ENCODE results near the gene OR4D10. TPM values are rescaled to one million over a fixed set of nuclear protein-coding genes. Genes with fewer than 3 reads are reported as not detected.

The OR4D10 gene
- total RNA-seq, 1 experiment from 2014 or later = not detected

DNA sequence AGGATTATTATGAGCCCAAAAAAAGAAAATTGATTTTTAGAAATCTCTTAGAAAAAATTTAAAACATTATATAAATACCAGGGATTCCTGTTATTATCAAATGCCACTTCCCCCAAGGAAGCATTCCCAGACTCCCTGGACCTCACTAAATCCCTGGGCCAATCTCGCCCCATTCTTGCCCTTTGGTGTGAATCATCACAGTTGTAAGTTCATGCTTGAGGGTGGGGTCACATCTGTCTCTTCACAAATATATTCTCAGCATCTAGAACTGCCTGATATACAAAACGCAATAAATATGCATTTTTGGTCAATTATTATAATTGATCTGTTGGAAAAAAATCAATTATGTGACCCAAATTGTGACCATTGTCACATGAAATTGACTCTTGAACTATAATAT, 24.6 kb upstream of the OR4D10 start:
- CTCF ChIA-PET = no interaction called here
- Mint-ChIP-seq H3K4me3 (ENCODE audit: unreplicated experiment) (no peak overlapping the region), H3K9me3 (ENCODE audit: unreplicated experiment) (peaks cover 8% of the 10 kb centered on the region), H3K4me1 (ENCODE audit: insufficient read depth, unreplicated experiment) (no peaks in the 10 kb centered on the region), H3K27me3 (ENCODE audit: insufficient read depth, unreplicated experiment) (peaks cover 22% of the 10 kb centered on the region), H3K27ac (ENCODE audit: low read depth, unreplicated experiment) (no peak overlapping the region), H3K36me3 (ENCODE audit: insufficient read depth, unreplicated experiment) (no peaks in the 10 kb centered on the region)
- TF ChIP-seq, protein P1, sequence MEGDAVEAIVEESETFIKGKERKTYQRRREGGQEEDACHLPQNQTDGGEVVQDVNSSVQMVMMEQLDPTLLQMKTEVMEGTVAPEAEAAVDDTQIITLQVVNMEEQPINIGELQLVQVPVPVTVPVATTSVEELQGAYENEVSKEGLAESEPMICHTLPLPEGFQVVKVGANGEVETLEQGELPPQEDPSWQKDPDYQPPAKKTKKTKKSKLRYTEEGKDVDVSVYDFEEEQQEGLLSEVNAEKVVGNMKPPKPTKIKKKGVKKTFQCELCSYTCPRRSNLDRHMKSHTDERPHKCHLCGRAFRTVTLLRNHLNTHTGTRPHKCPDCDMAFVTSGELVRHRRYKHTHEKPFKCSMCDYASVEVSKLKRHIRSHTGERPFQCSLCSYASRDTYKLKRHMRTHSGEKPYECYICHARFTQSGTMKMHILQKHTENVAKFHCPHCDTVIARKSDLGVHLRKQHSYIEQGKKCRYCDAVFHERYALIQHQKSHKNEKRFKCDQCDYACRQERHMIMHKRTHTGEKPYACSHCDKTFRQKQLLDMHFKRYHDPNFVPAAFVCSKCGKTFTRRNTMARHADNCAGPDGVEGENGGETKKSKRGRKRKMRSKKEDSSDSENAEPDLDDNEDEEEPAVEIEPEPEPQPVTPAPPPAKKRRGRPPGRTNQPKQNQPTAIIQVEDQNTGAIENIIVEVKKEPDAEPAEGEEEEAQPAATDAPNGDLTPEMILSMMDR (IDR thresholded peaks at IDR 0.05; ENCODE audit: unreplicated experiment) = no peak
- intact Hi-C loops (cut with micrococcal nuclease) = no loop called here
- DNase-seq (ENCODE audit: unreplicated experiment) = no peak
- POLR2A ChIA-PET = no interaction called here
- BruUV-seq (replicated peaks) = no TSS peak

DNA sequence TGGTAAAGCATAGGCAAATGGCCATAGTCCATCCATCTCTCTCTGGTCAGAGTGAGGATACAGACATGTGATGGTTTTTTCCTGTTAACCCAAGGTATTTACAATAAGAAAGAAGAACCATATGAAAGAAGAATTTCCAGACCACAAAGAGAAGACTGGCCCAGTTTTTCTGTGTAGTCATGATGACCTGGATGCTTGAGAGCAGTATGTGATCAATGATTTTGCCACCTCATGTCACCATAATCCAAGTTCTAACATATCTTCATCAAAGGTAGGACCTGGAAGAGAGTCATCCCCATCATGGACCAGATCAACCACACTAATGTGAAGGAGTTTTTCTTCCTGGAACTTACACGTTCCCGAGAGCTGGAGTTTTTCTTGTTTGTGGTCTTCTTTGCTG, 16.5 kb upstream of the OR4D10 start, which contains the start of gene OR4D6:
TSS of gene OR4D6 (plus strand) at position 301 of the 400 bp plus-strand sequence. CDS start at position 301, 0 bp downstream.
- DNase-seq (ENCODE audit: unreplicated experiment) = no peak
- H3K27me3 Mint-ChIP-seq (ENCODE audit: insufficient read depth, unreplicated experiment) = no peaks in the 10 kb centered on the region
- BruUV-seq (replicated peaks) = no TSS peak
- intact Hi-C loops (cut with micrococcal nuclease) = no loop called here
- ChIA-PET CTCF (interaction anchor here (0.5 kb wide), 1 partner anchor 14 kb away, joined by 4 read pairs; no protein-coding TSS in a partner anchor), POLR2A (no interaction called here)
- H3K27ac Mint-ChIP-seq (ENCODE audit: low read depth, unreplicated experiment) = no peak within 1 kb of the TSS
- TF ChIP-seq, protein P1 (IDR thresholded peaks at IDR 0.05; ENCODE audit: unreplicated experiment) = no peak
- H3K9me3 Mint-ChIP-seq (ENCODE audit: unreplicated experiment) = no peaks in the 10 kb centered on the region
- H3K4me1 Mint-ChIP-seq (ENCODE audit: insufficient read depth, unreplicated experiment) = no peaks in the 10 kb centered on the region
- H3K36me3 Mint-ChIP-seq (ENCODE audit: insufficient read depth, unreplicated experiment) = no peaks in the 10 kb centered on the region
- no peak within 1 kb of the TSS for H3K4me3 Mint-ChIP-seq (ENCODE audit: unreplicated experiment)

DNA sequence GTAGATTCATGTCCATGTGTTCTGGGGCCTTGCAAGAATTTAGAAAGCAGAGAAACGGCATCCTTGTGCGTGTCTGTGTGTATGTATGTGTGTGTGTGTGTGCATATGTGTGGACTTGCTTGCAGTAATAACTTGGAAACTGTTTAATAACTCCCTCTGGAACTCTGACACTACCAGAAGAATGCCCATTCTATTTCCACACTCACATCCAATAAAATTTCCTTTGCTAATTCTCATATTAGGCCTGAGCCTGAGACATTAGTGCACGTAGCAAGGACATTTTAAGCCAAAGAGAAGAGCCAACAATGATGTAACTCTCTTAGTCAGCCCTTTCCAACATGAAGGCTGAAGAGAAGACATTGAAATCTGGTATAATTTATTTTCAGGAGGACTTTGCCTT, 13.2 kb upstream of the OR4D10 start:
- Mint-ChIP-seq H3K27ac (ENCODE audit: low read depth, unreplicated experiment) (no peak overlapping the region), H3K36me3 (ENCODE audit: insufficient read depth, unreplicated experiment) (no peaks in the 10 kb centered on the region), H3K9me3 (ENCODE audit: unreplicated experiment) (no peaks in the 10 kb centered on the region), H3K4me3 (ENCODE audit: unreplicated experiment) (no peak overlapping the region), H3K27me3 (ENCODE audit: insufficient read depth, unreplicated experiment) (no peaks in the 10 kb centered on the region), H3K4me1 (ENCODE audit: insufficient read depth, unreplicated experiment) (no peaks in the 10 kb centered on the region)
- POLR2A ChIA-PET = no interaction called here
- no peak for DNase-seq (ENCODE audit: unreplicated experiment)
- CTCF ChIA-PET = interaction anchor here (1.2 kb wide), 1 partner anchor 402 kb away, joined by 4 read pairs; no protein-coding TSS in a partner anchor
- TF ChIP-seq, protein P1 (IDR thresholded peaks at IDR 0.05; ENCODE audit: unreplicated experiment) = no peak
- no TSS peak for BruUV-seq (replicated peaks)
- intact Hi-C loops (cut with micrococcal nuclease) = no loop called here

DNA sequence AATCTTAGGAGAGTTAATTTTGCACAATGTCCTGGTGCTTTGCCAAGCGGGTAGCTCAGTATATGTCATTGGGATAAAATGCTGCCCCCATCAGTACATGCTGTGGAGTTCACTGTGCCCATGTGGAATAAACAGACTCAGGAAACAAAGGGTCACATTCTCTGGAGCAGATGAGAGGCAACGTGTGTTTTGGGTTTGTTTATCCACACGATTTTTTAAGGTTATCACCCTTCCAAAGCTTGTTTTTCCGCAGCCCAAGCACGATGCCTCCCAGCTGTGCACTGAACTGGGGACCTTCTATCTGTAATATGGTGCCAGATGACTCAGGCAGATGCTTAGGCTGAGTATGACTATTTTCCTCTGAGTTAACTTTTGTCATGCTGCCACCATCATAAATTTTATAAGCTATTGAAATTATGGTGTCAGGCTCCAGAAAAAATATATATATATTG, 9.9 kb upstream of the OR4D10 start:
- no peaks in the 10 kb centered on the region for H3K9me3 Mint-ChIP-seq (ENCODE audit: unreplicated experiment)
- TF ChIP-seq, protein P1 (IDR thresholded peaks at IDR 0.05; ENCODE audit: unreplicated experiment) = no peak
- DNase-seq (ENCODE audit: unreplicated experiment) = peak; percentile 17
- H3K27ac Mint-ChIP-seq (ENCODE audit: low read depth, unreplicated experiment) = no peak overlapping the region
- H3K4me3 Mint-ChIP-seq (ENCODE audit: unreplicated experiment) = no peak overlapping the region
- no peaks in the 10 kb centered on the region for H3K36me3 Mint-ChIP-seq (ENCODE audit: insufficient read depth, unreplicated experiment)
- intact Hi-C loops (cut with micrococcal nuclease) = no loop called here
- CTCF ChIA-PET = interaction anchor here (0.5 kb wide), 1 partner anchor 634 kb away, joined by 3 read pairs; no protein-coding TSS in a partner anchor
- POLR2A ChIA-PET = no interaction called here
- BruUV-seq (replicated peaks) = no TSS peak
- H3K4me1 Mint-ChIP-seq (ENCODE audit: insufficient read depth, unreplicated experiment) = no peaks in the 10 kb centered on the region
- H3K27me3 Mint-ChIP-seq (ENCODE audit: insufficient read depth, unreplicated experiment) = no peaks in the 10 kb centered on the region
